NCI-H524 (cell line): ENCODE results near the gene PDK1.
"Not testable (repeated sequence)": the region's sequence is repeated elsewhere in the genome, so short reads cannot be mapped to it uniquely, and the experiment has no call there.

Experiments
- DNase-seq, 2 experiments: peaks; one replicate each; lab custom pipeline; 2025; lab: John Stamatoyannopoulos, UW

PDK1 gene

GRCh38 chr2:172555522-172556283, at the start of gene PDK1:
PDK1 (plus strand) TSS chr2:172556090; CDS start chr2:172556151, 61 bp downstream.
- peak; percentile 71 to 86 for DNase-seq

- no peak for DNase-seq
These were observed 48.7 kb upstream of the PDK1 start for GRCh38 chr2:172507199-172507598.

GRCh38 chr2:172510088-172510487, 45.8 kb upstream of the PDK1 start:
- DNase-seq = no peak

GRCh38 chr2:172510548-172510947, 45.3 kb upstream of the PDK1 start:
- DNase-seq = no peak

GRCh38 chr2:172512810-172513523, 42.9 kb upstream of the PDK1 start:
- no peak for DNase-seq

GRCh38 chr2:172513524-172513900, 42.4 kb upstream of the PDK1 start:
- DNase-seq = no peak

- no peak for DNase-seq
These were observed 41.8 kb upstream of the PDK1 start for GRCh38 chr2:172513935-172514586.

- DNase-seq = no peak
These were observed 39.6 kb upstream of the PDK1 start for GRCh38 chr2:172516299-172516698.

GRCh38 chr2:172518995-172519394, 36.9 kb upstream of the PDK1 start:
- DNase-seq = no peak

GRCh38 chr2:172525601-172526000, 30.3 kb upstream of the PDK1 start:
- DNase-seq = no peak

- no peak for DNase-seq
These were observed 24.6 kb upstream of the PDK1 start for GRCh38 chr2:172531309-172531708.

GRCh38 chr2:172532461-172532860, 23.4 kb upstream of the PDK1 start:
- not testable (repeated sequence) for DNase-seq

- DNase-seq = no peak
These were observed 22.2 kb upstream of the PDK1 start for GRCh38 chr2:172533687-172534086.

GRCh38 chr2:172535119-172535518, 20.8 kb upstream of the PDK1 start:
- DNase-seq = no peak

- DNase-seq = not testable (repeated sequence)
These were observed 18.0 kb upstream of the PDK1 start for GRCh38 chr2:172537851-172538250.

- DNase-seq = no peak
These were observed 16.1 kb upstream of the PDK1 start for GRCh38 chr2:172539767-172540166.

GRCh38 chr2:172540421-172540820, 15.5 kb upstream of the PDK1 start:
- no peak for DNase-seq

GRCh38 chr2:172545408-172546075, 10.3 kb upstream of the PDK1 start:
- no peak for DNase-seq

GRCh38 chr2:172549131-172549530, 6.8 kb upstream of the PDK1 start:
- DNase-seq = no peak

- not testable (repeated sequence) for DNase-seq
These were observed 6.1 kb upstream of the PDK1 start for GRCh38 chr2:172549802-172550201.

- DNase-seq = no peak
These were observed 5.5 kb upstream of the PDK1 start for GRCh38 chr2:172550419-172550818.

- DNase-seq = no peak
These were observed 4.6 kb upstream of the PDK1 start for GRCh38 chr2:172551271-172551670.
